Heart left ventricle (tissue), 13 donors: Measurements from ENCODE around the gene CNMD.

Source experiments
- POLR2A ChIP-seq, 2 donors: fragments of 450-650 bp; IDR thresholded peaks; one replicate each; pipeline ENCODE4 v1.6.1; 2017; ENCODE audit warnings: antibody characterized with exemption in 2 of 2, mild to moderate bottlenecking in 2 of 2, moderate library complexity in 2 of 2
- TF ChIP-seq, protein P1 (sequence below), 12 donors: fragments of 200-600 bp; sonication (generic) in 4 of 12; IDR thresholded peaks; one replicate each; pipeline versions ENCODE4 v1.5.0 to v1.8.0; 2018 to 2022; ENCODE audit warnings: antibody characterized with exemption in 12 of 12, mild to moderate bottlenecking in 5 of 12
- donor health status: ischemic (EF 13 %, LVEDD 7.1; RV severe dilation, severe dysfunction).
- donor health status: DM: no; HTN: yes; CAD: no.
- donor health status: DM: no; HTN: no; CAD: no.
- donor health status: ischemic (EF 25% LVEDD 6.9; RV normal size, moderate dysfunction).
- donor health status: ischemic (EF 25% LVEDD 5.7; RV mildly dilated, moderate dysfunction).
- donor health status: ischemic (EF 35%, LVEDD 5.7; RV mildly dilated, moderate dysfunction).
- donor health status: nonischemic (EF 11% LVEDD 7.7; RV severe dilation, severe dysfunction).
- donor health status: DM: yes; HTN: yes; CAD: no.
- donor health status: PGD.
- donor health status: ischemic (EF 29% LVEDD 5.4; RV normal size, mild dysfunction).
- donor health status: nonischemic (EF 23%, LVEDD 6.1; RV moderate dilation, normal function).

DNA sequence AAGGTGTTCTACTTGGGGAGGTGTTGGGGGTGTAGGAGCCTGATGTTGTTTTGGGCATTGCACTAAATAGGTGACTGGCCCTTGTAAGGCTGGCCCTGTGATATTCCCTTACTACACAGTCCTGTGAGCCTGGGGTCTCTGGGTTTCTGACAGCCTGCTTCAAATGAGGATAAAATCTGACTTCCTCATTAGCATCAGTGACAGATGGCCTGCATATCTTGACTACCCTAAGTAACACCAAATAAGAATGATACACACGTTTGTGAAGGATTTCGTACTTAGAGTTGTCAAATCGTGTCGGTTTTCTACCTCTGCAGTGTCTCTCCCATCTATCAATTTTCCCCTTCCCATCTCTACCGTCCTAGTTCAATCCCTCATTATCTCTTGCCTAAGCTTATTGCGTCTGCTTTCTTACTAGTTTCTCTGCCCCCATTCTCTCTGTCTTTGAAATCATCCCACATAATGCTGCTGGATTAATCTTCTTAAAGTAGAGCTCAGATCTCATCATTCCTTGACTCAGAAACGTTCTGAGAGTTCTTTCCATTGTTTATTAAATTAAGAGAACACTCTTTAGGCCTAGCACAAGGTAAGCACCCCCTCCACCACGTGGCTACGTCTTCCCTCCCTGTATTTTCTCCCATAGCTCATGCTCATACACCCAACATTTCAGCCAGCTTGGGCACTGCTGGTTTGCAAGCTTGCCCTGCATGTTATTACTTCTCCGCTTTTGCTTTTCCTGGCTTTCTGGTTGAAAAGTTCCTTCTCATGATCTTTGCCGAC lies 26.2 kb upstream of the CNMD start:
- TF ChIP-seq, protein P1, sequence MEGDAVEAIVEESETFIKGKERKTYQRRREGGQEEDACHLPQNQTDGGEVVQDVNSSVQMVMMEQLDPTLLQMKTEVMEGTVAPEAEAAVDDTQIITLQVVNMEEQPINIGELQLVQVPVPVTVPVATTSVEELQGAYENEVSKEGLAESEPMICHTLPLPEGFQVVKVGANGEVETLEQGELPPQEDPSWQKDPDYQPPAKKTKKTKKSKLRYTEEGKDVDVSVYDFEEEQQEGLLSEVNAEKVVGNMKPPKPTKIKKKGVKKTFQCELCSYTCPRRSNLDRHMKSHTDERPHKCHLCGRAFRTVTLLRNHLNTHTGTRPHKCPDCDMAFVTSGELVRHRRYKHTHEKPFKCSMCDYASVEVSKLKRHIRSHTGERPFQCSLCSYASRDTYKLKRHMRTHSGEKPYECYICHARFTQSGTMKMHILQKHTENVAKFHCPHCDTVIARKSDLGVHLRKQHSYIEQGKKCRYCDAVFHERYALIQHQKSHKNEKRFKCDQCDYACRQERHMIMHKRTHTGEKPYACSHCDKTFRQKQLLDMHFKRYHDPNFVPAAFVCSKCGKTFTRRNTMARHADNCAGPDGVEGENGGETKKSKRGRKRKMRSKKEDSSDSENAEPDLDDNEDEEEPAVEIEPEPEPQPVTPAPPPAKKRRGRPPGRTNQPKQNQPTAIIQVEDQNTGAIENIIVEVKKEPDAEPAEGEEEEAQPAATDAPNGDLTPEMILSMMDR (IDR thresholded peaks at IDR 0.05), result no peak
- no peak for TF ChIP-seq POLR2A (IDR thresholded peaks at IDR 0.05)
